NCI-H2227 treated with DMSO at 0.1 percent for 48 hours (cell line): ENCODE results near the gene MN1.
"Not testable (repeated sequence)": the region's sequence is repeated elsewhere in the genome, so short reads cannot be mapped to it uniquely, and the experiment has no call there.

ENCODE experiments used
- DNase-seq: peaks from one replicate; lab custom pipeline; 2025; lab: John Stamatoyannopoulos, UW

MN1 gene

GRCh38 chr22:27757928-27758525 lies 43.5 kb downstream of the MN1 start:
- DNase-seq, result no peak

GRCh38 chr22:27756212-27756660 lies 45.3 kb downstream of the MN1 start:
- no peak for DNase-seq

GRCh38 chr22:27755521-27756211 lies 45.9 kb downstream of the MN1 start:
- DNase-seq, result no peak

- no peak for DNase-seq
Measured at GRCh38 chr22:27754888-27755480, 46.6 kb downstream of the MN1 start.

DNA sequence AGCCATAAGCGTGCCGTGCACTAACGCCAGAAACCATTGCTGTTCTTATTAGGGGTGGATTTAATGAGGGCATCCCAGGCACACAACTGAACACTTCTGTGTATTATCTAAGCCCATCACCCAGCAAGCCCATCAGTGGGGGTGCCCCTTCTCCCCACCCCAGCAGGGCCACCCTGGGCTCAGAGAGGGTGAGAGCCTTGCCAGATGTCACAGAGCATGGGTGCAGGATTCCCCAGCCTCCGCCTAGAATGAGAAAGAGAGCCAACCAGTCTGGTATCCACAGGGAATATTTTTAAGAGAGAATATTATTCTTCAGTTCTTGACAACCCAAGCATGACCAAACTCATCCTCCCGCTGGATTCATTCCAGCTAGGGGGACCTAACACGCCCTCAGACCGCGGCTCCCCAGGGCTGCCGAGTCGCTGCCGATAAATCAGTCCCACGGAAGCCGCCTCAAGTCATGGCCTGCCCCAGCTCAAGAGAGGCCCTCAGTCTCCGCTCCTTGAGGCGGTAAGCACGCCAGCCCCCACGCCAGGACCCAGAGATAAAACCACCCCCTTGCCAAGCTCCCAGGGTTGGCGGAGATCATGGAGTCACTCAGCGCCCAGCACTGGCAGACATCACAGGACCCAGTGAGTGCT lies 47.2 kb downstream of the MN1 start:
- no peak for DNase-seq

DNA sequence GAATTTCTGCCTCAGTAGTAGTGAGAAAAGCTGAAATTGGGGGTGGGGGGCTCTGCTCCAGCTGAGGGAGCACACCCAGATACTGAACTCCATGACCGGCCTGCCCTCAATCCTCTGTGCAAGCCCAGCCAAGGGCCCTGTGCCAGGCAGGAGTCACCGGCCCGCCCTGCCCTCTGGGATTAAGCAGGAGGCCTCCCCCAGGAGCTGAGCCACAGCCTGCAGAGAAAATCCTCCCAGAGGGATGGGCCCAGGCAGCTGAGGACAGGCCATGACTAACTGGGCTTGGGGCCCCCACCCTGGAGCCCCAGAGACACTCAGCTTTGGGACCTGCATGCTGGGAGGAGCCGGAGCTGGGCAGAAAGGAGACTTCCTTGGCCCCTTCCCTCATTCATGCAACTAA lies 48.8 kb downstream of the MN1 start:
- DNase-seq, result no peak

- no peak for DNase-seq
Measured at GRCh38 chr22:27752141-27752540, 49.4 kb downstream of the MN1 start.

DNA sequence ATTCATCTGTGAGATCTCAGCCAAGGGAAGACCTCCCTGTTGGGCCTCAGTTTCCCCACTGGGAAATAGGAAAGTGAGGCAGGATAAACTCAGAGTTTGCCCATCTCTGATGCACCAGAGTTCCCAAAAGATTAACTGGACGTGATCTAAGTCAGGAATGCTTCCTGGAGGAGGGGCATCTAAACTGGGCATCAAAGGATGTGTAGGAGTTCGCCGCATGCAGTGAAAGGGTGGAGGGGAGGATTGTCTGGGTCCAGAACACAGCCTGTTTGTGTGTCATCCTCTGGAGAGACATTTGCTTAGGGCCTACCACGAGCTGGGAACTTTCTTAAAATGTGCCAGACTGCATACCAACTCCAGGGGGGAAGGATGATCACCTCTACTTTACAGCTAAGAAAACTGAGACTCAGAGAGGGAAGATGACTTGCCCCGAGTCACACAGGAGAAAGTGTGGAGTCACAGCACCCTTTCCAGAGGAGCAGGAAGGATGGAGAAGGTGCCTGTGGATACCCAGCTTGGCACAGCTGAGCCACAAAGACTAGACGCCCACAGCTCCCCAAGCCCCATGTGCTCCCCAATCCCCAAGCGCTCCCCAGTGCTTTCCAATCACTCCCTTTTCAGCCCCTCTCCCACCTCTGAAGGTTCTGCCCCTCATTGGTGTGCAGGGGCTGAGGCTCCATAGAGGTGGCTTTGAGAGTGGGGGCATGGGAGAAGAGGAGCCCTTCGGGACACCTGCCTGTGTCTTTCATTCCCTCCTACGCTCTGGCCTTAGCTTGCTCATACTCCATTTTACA lies 50.1 kb downstream of the MN1 start:
- no peak for DNase-seq

DNA sequence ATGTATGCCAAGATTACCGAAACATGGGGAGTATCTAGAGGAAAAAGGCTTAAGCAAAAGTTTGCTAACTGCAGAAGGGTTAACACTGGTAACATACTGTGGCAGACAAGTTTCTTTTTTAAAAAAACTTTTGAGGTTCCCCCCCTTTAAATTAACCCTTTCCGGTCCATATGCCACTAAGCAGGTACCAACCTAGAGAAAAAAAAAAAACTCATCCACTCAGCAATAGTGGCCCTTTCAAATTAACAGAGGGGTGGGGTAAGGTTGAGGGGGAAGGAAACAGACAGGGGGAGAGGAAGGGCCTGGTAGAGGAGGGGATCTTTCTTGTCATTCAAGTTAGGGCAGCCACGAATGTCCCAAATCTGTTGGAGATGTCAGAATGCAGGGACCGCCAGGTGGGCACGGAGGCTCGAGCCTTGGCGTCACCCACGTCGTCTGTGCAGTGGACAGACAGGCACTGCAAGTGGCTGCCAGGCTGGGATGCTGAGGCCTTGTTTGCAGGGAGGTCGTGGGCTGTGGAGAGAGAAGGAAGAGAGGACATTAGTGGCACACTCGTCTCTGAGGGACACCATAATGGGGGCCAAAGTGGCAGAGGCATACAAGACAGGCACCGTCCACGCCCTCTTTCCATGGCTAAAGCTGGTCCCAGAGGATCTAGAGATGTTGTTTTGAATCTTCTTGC lies 50.8 kb downstream of the MN1 start:
- DNase-seq, result no peak

DNA sequence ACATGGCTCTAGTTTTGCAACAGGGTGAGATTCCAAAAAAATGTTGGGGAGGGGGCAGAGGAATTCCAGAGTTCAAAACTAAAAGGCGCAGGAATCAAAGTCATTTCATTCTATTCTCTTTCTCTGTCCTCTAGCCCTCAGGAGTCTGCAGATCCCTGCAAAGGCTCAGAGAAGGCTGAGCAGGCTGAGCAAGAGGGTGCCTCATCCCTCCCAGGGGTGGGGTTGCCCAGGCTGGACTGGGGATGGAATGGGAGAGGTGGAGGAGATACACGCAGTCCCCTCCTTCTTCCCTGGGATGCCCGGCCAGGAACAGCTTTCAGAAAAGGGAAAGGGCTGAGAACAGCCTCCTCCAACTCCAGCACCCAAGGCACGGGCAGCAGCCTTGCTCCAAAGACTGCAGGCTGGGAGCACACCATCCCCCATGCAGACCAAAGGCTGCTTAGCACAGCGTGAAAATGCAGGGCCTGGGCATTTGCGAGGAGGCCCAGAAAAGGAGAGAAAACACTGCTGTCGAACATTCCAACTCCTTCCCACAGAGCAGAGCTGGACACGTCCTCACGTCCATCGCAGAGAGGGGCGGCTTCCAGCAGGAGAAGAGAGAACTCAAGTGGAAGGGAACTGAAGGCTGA lies 51.8 kb downstream of the MN1 start:
- DNase-seq, result no peak

- no peak for DNase-seq
Measured at GRCh38 chr22:27748751-27749191, 52.8 kb downstream of the MN1 start.

DNA sequence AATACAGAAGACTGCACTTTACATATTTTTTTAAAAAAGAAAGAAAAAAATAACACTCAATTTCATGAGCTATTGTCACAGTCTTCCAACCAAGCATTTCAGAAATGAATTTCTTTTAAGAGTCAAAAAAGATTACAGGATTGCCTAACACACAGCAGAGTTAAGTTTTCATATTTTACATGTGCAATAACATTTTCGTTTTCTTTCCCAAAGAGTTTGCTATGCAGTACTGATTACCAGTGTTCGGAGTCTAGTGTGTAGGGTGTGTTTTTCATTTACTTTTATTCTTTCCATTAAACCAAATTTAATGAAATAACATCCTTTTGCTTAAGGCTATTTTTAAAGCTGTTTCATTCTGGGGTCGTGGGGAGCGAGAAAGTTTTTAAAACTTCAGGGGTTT lies 53.2 kb downstream of the MN1 start:
- DNase-seq, result no peak

GRCh38 chr22:27747396-27748221 lies 53.9 kb downstream of the MN1 start:
- DNase-seq, result no peak

- DNase-seq, result no peak
Measured at GRCh38 chr22:27746918-27747317, 54.6 kb downstream of the MN1 start.

DNA sequence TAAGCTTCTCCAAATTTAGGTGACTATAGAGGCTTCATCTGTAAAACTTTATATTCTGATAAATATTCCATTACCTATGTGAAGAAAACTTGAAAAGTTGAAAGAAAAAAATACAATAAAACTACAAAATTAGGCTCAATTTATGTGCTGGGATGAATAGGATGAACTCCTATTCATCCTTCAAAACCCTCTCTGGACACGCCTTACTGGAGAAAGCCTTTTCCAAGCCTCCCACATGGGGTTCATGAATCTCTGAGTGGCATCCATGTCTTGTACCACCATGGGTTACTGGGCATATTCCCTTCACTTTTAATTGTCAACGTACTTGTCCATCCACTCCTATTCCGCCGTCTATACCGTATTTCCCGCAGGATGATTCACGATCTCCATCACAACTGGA lies 55.7 kb downstream of the MN1 start:
- no peak for DNase-seq

DNA sequence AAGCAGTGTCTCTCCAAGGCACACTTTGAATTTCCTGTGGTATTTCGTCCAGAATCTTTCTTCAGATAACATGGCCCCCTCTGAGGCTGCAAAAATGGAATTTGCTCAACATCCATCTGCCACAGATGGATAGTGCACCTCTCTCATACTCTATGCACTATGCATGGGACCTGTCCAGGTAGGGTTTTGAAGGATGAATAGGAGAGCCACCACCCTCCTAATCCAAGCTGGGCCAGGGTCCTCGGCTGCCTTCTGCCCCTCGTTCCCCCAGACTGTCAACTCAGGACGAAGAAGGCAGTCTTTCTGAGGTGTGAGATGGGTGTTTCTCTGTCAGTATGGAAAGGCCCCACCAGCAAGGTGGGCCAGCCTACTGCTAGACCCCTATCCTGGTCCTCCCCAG lies 56.4 kb downstream of the MN1 start:
- DNase-seq, result no peak

DNA sequence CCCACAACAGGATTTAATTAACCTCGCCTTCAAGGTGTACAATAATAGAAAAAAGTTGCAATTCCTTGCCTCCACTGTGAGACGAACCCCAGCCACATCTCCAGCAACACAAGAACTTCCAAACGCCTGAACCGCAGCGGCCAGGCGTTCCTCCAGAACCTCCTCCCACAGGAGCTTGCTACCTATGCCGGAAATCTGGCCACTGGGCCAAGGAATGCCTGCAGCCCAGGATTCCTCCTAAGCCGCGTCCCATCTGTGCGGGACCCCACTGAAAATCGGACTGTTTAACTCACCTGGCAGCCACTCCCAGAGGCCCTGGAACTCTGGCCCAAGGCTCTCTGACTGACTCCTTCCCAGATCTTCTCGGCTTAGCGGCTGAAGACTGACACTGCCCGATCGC lies 57.5 kb downstream of the MN1 start:
- DNase-seq, result not testable (repeated sequence)

DNA sequence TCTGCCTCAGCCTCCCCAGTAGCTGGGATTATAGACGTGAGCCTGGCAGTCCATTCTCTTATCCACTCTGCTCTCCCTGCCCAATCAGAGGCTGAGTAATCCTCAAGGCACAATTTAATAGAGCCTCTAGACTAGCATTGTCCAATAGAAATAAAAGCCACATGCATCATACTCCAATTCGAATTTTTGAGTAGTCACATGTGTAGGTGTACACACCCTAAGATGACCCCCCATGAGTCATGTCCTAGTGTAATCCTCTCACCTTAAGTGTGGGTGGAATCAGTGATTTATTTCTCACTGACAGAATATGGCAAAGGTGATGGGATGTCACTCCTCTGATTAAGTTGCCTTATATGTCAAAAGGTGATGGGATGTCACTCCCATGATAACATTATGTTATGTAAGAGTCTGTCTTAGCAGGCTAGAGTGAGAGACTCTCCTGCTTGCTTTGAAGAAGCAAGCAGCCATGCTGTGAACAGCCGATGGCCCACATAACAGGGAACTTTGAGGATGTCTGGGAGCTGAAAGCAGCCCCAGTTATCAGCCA lies 61.3 kb downstream of the MN1 start:
- no peak for DNase-seq

GRCh38 chr22:27737521-27737920 lies 64.0 kb downstream of the MN1 start:
- no peak for DNase-seq

GRCh38 chr22:27734066-27734465 lies 67.5 kb downstream of the MN1 start:
- no peak for DNase-seq
